ENCODE results near the gene GRAMD1B. TPM values are rescaled to one million over a fixed set of nuclear protein-coding genes. Genes with fewer than 3 reads are reported as not detected.

Gene GRAMD1B
- total and polyA plus RNA-seq, 4 donors = 0.79 to 5.4 (median 4.6) TPM

- H3K36me3 ChIP-seq (ENCODE audit: control insufficient read depth in 1 of 2, insufficient read depth in 2 of 2, low read length in 1 of 2) = no peaks in the 10 kb centered on the region
- 13 to 22% methylated on average over 7 of the region's 7 CpGs for WGBS, 2 donors
- H3K4me1 ChIP-seq (ENCODE audit: control insufficient read depth in 1 of 2, insufficient read depth in 2 of 2, low read length in 2 of 2) = no peaks in the 10 kb centered on the region
- intact Hi-C loops (cut with DNase I) = loop anchor here in 1 of 2 donors (5.0 kb wide), 1 partner anchor 69 kb away; no protein-coding TSS in a partner anchor
- ATAC-seq (ENCODE audit: low FRiP score) (no peak), DNase-seq (no peak)
- no peak overlapping the region for H3K4me3 ChIP-seq (ENCODE audit: low read length in 2 of 2)
- no peak overlapping the region for H3K27ac ChIP-seq (ENCODE audit: low read depth in 1 of 2, low read length in 2 of 2)
- H3K27me3 ChIP-seq (ENCODE audit: control insufficient read depth in 1 of 2, insufficient read depth in 2 of 2, low read length in 1 of 2) = no peaks in the 10 kb centered on the region
- no peaks in the 10 kb centered on the region for H3K9me3 ChIP-seq (ENCODE audit: control insufficient read depth, low read length)
Observed at GRCh38 chr11:123407996-123408597, 22.0 kb upstream of the GRAMD1B start.

- intact Hi-C loops (cut with DNase I) = loop anchor here in 1 of 2 donors (5.0 kb wide), 1 partner anchor 68 kb away; no protein-coding TSS in a partner anchor
- H3K36me3 ChIP-seq (ENCODE audit: control insufficient read depth in 1 of 2, insufficient read depth in 2 of 2, low read length in 1 of 2) = no peaks in the 10 kb centered on the region
- 57 to 64% methylated on average over 8 of the region's 8 CpGs for WGBS, 2 donors
Observed at GRCh38 chr11:123408619-123409455, 21.2 kb upstream of the GRAMD1B start.

GRCh38 chr11:123409456-123410217, 20.4 kb upstream of the GRAMD1B start:
- WGBS, 2 donors = 77 to 83% methylated on average over 10 of the region's 10 CpGs
- intact Hi-C loops (cut with DNase I) = loop anchor here in 1 of 2 donors (5.0 kb wide), 1 partner anchor 68 kb away; no protein-coding TSS in a partner anchor
- H3K4me1 ChIP-seq (ENCODE audit: control insufficient read depth in 1 of 2, insufficient read depth in 2 of 2, low read length in 2 of 2) = no peaks in the 10 kb centered on the region
- H3K27ac ChIP-seq (ENCODE audit: low read depth in 1 of 2, low read length in 2 of 2) = no peak overlapping the region
- no peaks in the 10 kb centered on the region for H3K36me3 ChIP-seq (ENCODE audit: control insufficient read depth in 1 of 2, insufficient read depth in 2 of 2, low read length in 1 of 2)
- peaks cover 1% of the 10 kb centered on the region for H3K9me3 ChIP-seq (ENCODE audit: control insufficient read depth, low read length)
- no peaks in the 10 kb centered on the region for H3K27me3 ChIP-seq (ENCODE audit: control insufficient read depth in 1 of 2, insufficient read depth in 2 of 2, low read length in 1 of 2)
- DNase-seq (no peak), ATAC-seq (ENCODE audit: low FRiP score) (no peak)
- H3K4me3 ChIP-seq (ENCODE audit: low read length in 2 of 2) = no peak overlapping the region

More at GRCh38 chr11:123408619-123409455, 21.2 kb upstream of the GRAMD1B start:
- Histone ChIP-seq H3K27ac (ENCODE audit: low read depth in 1 of 2, low read length in 2 of 2) (no peak overlapping the region), H3K4me1 (ENCODE audit: control insufficient read depth in 1 of 2, insufficient read depth in 2 of 2, low read length in 2 of 2) (no peaks in the 10 kb centered on the region), H3K9me3 (ENCODE audit: control insufficient read depth, low read length) (peaks cover 1% of the 10 kb centered on the region), H3K4me3 (ENCODE audit: low read length in 2 of 2) (no peak overlapping the region), H3K27me3 (ENCODE audit: control insufficient read depth in 1 of 2, insufficient read depth in 2 of 2, low read length in 1 of 2) (no peaks in the 10 kb centered on the region)
- no peak for ATAC-seq (ENCODE audit: low FRiP score)
- DNase-seq = no peak

GRCh38 chr11:123410218-123410549, 19.9 kb upstream of the GRAMD1B start:
- peaks cover 1% of the 10 kb centered on the region for H3K9me3 ChIP-seq (ENCODE audit: control insufficient read depth, low read length)
- no peaks in the 10 kb centered on the region for H3K36me3 ChIP-seq (ENCODE audit: control insufficient read depth in 1 of 2, insufficient read depth in 2 of 2, low read length in 1 of 2)
- DNase-seq (no peak), ATAC-seq (ENCODE audit: low FRiP score) (no peak)
- H3K4me1 ChIP-seq (ENCODE audit: control insufficient read depth in 1 of 2, insufficient read depth in 2 of 2, low read length in 2 of 2) = no peaks in the 10 kb centered on the region
- H3K27ac ChIP-seq (ENCODE audit: low read depth in 1 of 2, low read length in 2 of 2) = no peak overlapping the region
- intact Hi-C loops (cut with DNase I) = no loop called here
- H3K4me3 ChIP-seq (ENCODE audit: low read length in 2 of 2) = no peak overlapping the region
- no peaks in the 10 kb centered on the region for H3K27me3 ChIP-seq (ENCODE audit: control insufficient read depth in 1 of 2, insufficient read depth in 2 of 2, low read length in 1 of 2)
- WGBS, 2 donors = 90 to 94% methylated on average over 3 of the region's 3 CpGs

GRCh38 chr11:123413636-123414035, 16.4 kb upstream of the GRAMD1B start:
- WGBS, 2 donors = 88 to 90% methylated on average over 6 of the region's 6 CpGs
- H3K4me3 ChIP-seq (ENCODE audit: low read length in 2 of 2) = no peak overlapping the region
- H3K4me1 ChIP-seq (ENCODE audit: control insufficient read depth in 1 of 2, insufficient read depth in 2 of 2, low read length in 2 of 2) = no peaks in the 10 kb centered on the region
- no peaks in the 10 kb centered on the region for H3K27me3 ChIP-seq (ENCODE audit: control insufficient read depth in 1 of 2, insufficient read depth in 2 of 2, low read length in 1 of 2)
- H3K27ac ChIP-seq (ENCODE audit: low read depth in 1 of 2, low read length in 2 of 2) = no peak overlapping the region
- no peak for ATAC-seq (ENCODE audit: low FRiP score)
- intact Hi-C loops (cut with DNase I) = no loop called here
- H3K9me3 ChIP-seq (ENCODE audit: control insufficient read depth, low read length) = peaks cover 1% of the 10 kb centered on the region
- H3K36me3 ChIP-seq (ENCODE audit: control insufficient read depth in 1 of 2, insufficient read depth in 2 of 2, low read length in 1 of 2) = no peaks in the 10 kb centered on the region
- no peak for DNase-seq

GRCh38 chr11:123416566-123416965, 13.5 kb upstream of the GRAMD1B start:
- Histone ChIP-seq H3K9me3 (ENCODE audit: control insufficient read depth, low read length) (peaks cover 1% of the 10 kb centered on the region), H3K27me3 (ENCODE audit: control insufficient read depth in 1 of 2, insufficient read depth in 2 of 2, low read length in 1 of 2) (no peaks in the 10 kb centered on the region), H3K36me3 (ENCODE audit: control insufficient read depth in 1 of 2, insufficient read depth in 2 of 2, low read length in 1 of 2) (no peaks in the 10 kb centered on the region), H3K4me1 (ENCODE audit: control insufficient read depth in 1 of 2, insufficient read depth in 2 of 2, low read length in 2 of 2) (no peaks in the 10 kb centered on the region), H3K27ac (ENCODE audit: low read depth in 1 of 2, low read length in 2 of 2) (no peak overlapping the region), H3K4me3 (ENCODE audit: low read length in 2 of 2) (no peak overlapping the region)
- DNase-seq (no peak), ATAC-seq (ENCODE audit: low FRiP score) (no peak)
- intact Hi-C loops (cut with DNase I) = no loop called here

GRCh38 chr11:123418351-123419114, 11.5 kb upstream of the GRAMD1B start:
- Histone ChIP-seq H3K4me1 (ENCODE audit: control insufficient read depth in 1 of 2, insufficient read depth in 2 of 2, low read length in 2 of 2) (no peaks in the 10 kb centered on the region), H3K27ac (ENCODE audit: low read depth in 1 of 2, low read length in 2 of 2) (no peak overlapping the region), H3K4me3 (ENCODE audit: low read length in 2 of 2) (no peak overlapping the region), H3K27me3 (ENCODE audit: control insufficient read depth in 1 of 2, insufficient read depth in 2 of 2, low read length in 1 of 2) (no peaks in the 10 kb centered on the region), H3K9me3 (ENCODE audit: control insufficient read depth, low read length) (peaks cover under 1% of the 10 kb centered on the region), H3K36me3 (ENCODE audit: control insufficient read depth in 1 of 2, insufficient read depth in 2 of 2, low read length in 1 of 2) (no peaks in the 10 kb centered on the region)
- 57 to 67% methylated on average over 4 of the region's 4 CpGs for WGBS, 2 donors
- no peak for DNase-seq
- no peak for ATAC-seq (ENCODE audit: low FRiP score)
- intact Hi-C loops (cut with DNase I) = no loop called here

- intact Hi-C loops (cut with DNase I) = no loop called here
- ATAC-seq (ENCODE audit: low FRiP score) (no peak), DNase-seq (no peak)
- no peaks in the 10 kb centered on the region for H3K27me3 ChIP-seq (ENCODE audit: control insufficient read depth in 1 of 2, insufficient read depth in 2 of 2, low read length in 1 of 2)
- no peak overlapping the region for H3K27ac ChIP-seq (ENCODE audit: low read depth in 1 of 2, low read length in 2 of 2)
- no peaks in the 10 kb centered on the region for H3K4me1 ChIP-seq (ENCODE audit: control insufficient read depth in 1 of 2, insufficient read depth in 2 of 2, low read length in 2 of 2)
- WGBS, 2 donors = 92 to 94% methylated on average over 4 of the region's 4 CpGs
- no peaks in the 10 kb centered on the region for H3K9me3 ChIP-seq (ENCODE audit: control insufficient read depth, low read length)
- H3K36me3 ChIP-seq (ENCODE audit: control insufficient read depth in 1 of 2, insufficient read depth in 2 of 2, low read length in 1 of 2) = no peaks in the 10 kb centered on the region
- H3K4me3 ChIP-seq (ENCODE audit: low read length in 2 of 2) = no peak overlapping the region
Observed at GRCh38 chr11:123419731-123420452, 10.2 kb upstream of the GRAMD1B start.

All from aorta (tissue), 5 donors.